Measurements from ENCODE around the gene ALDH1L1.
"Not testable (repeated sequence)": the region's sequence is repeated elsewhere in the genome, so short reads cannot be mapped to it uniquely, and the experiment has no call there.

Gene ALDH1L1

GRCh38 chr3:126103121-126104027 is 77.0 kb downstream of the ALDH1L1 start:
- no peak for DNase-seq

GRCh38 chr3:126102530-126102951 is 77.8 kb downstream of the ALDH1L1 start:
- DNase-seq, result peak; percentile 41

GRCh38 chr3:126102011-126102410 is 78.4 kb downstream of the ALDH1L1 start:
- no peak for DNase-seq

- no peak for DNase-seq
These were observed 78.8 kb downstream of the ALDH1L1 start for GRCh38 chr3:126101521-126101982.

GRCh38 chr3:126100634-126101301 is 79.6 kb downstream of the ALDH1L1 start:
- peak; percentile 43 for DNase-seq

GRCh38 chr3:126100269-126100633 is 80.1 kb downstream of the ALDH1L1 start:
- DNase-seq, result no peak

GRCh38 chr3:126098391-126098858 is 82.0 kb downstream of the ALDH1L1 start:
- DNase-seq, result no peak

GRCh38 chr3:126097801-126098200 is 82.6 kb downstream of the ALDH1L1 start:
- DNase-seq, result no peak

GRCh38 chr3:126096274-126096673 is 84.1 kb downstream of the ALDH1L1 start:
- DNase-seq, result not testable (repeated sequence)

- not testable (repeated sequence) for DNase-seq
These were observed 88.3 kb downstream of the ALDH1L1 start for GRCh38 chr3:126092128-126092527.

- no peak for DNase-seq
These were observed 92.7 kb downstream of the ALDH1L1 start for GRCh38 chr3:126087552-126088175.

GRCh38 chr3:126085841-126086240 is 94.5 kb downstream of the ALDH1L1 start:
- DNase-seq, result no peak

- DNase-seq, result no peak
These were observed 95.1 kb downstream of the ALDH1L1 start for GRCh38 chr3:126085276-126085675.

GRCh38 chr3:126084768-126085180 is 95.6 kb downstream of the ALDH1L1 start:
- no peak for DNase-seq

GRCh38 chr3:126083913-126084767 is 96.2 kb downstream of the ALDH1L1 start, which contains the start of gene SLC41A3:
Gene SLC41A3, minus strand, starts transcription at chr3:126084124. Its CDS starts 15,905 bp downstream, at chr3:126068219.
- DNase-seq, result peak; percentile 76

- peak; percentile 30 for DNase-seq
These were observed 96.9 kb downstream of the ALDH1L1 start for GRCh38 chr3:126083511-126083912.

GRCh38 chr3:126083138-126083445 is 97.3 kb downstream of the ALDH1L1 start:
- DNase-seq, result no peak

- no peak for DNase-seq
These were observed 97.8 kb downstream of the ALDH1L1 start for GRCh38 chr3:126082362-126083137.

GRCh38 chr3:126081618-126082361 is 98.6 kb downstream of the ALDH1L1 start:
- DNase-seq, result peak; percentile 5

GRCh38 chr3:126080970-126081369 is 99.4 kb downstream of the ALDH1L1 start:
- no peak for DNase-seq

- DNase-seq, result no peak
These were observed 101.5 kb downstream of the ALDH1L1 start for GRCh38 chr3:126078866-126079265.

Measured in fibroblast of skin of right quadriceps (primary cell).